ENCODE results near the gene MRGPRG.
"Not testable (repeated sequence)": the region's sequence is repeated elsewhere in the genome, so short reads cannot be mapped to it uniquely, and the experiment has no call there.

Gene MRGPRG

DNA sequence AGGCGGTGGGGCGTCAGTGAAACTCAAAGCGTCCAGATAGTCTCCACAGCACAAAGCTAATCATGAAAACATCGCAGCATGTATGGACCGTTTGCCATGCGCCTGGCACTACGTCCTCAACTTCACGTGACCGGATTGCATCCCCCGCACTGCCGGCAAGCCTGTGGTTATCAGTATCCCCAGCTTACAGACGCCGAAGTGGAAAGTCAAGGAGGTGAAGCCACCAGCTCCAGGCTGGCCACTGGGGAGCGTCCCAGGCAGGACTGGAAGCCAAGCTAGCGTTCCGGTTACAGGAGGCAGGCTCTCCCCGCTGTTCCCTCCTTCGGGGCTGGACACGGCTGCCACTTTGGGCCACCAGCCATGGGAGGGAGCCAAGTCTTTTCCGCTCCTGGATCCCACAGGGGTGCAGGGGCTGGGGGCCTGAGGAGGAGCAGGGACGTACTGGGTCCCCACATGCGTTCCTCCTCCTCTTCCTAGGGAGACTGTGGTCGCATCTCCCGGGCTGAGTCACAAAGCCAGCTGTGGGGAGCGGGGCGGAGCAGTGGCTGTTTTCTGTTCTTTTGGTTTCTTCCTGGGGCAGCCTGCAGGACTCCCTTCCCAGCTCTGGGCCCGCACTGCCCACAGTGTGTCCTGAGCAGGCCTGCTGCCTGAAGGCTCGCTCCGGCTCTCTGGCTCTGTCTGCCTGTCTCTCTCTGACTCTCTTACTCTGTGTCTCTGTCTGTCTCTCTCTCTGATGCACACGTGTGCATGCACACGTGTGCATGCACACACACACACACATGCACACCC, 49.2 kb downstream of the MRGPRG start:
- Histone ChIP-seq H3K36me3 (no peaks in the 10 kb centered on the region), H3K9me3 (no peaks in the 10 kb centered on the region), H3K4me3 (peak overlapping the region; percentile 39 to 55), H3K4me1 (peaks cover 0 to 29% (median 24%) of the 10 kb centered on the region in 4 donors), H3K27me3 (no peaks in the 10 kb centered on the region), H3K27ac (peak overlapping the region; percentile 70 to 82)
- peak; percentile 73 to 90 for DNase-seq
- intact Hi-C loops (cut with DNase I; ENCODE audit: low total_unique reads), result loop anchor here (5.0 kb wide), 1 partner anchor 48 kb away; the partner anchor contains the start of gene MRGPRG
- peak in 1 of 2 experiments; percentile 16 for TF ChIP-seq CTCF (IDR thresholded peaks at IDR 0.05)

GRCh38 chr11:3168742-3169254, 49.8 kb downstream of the MRGPRG start:
- H3K36me3 ChIP-seq; intact Hi-C loops (cut with DNase I; ENCODE audit: low total_unique reads); H3K9me3 ChIP-seq; H3K27me3 ChIP-seq: not testable (repeated sequence)
- Histone ChIP-seq H3K27ac (peak overlapping the region; percentile 70 to 82), H3K4me3 (peak overlapping the region; percentile 39 to 55), H3K4me1 (peaks cover 0 to 36% (median 27%) of the 10 kb centered on the region in 4 donors)
- peak in 1 of 2 donors; percentile 48 for DNase-seq
